Activated CD4-positive, alpha-beta T cell treated with anti-CD3 and anti-CD28 coated beads, Interleukin-2, amount 50 U/mL, for 16 hours (primary cell): Measurements from ENCODE around the gene POLR2J2.
"Not testable (repeated sequence)": the region's sequence is repeated elsewhere in the genome, so short reads cannot be mapped to it uniquely, and the experiment has no call there.

ENCODE experiments used
- DNase-seq: peaks from one replicate; pipeline ENCODE4 v3.0.0-alpha.2; 2020

The POLR2J2 gene

DNA sequence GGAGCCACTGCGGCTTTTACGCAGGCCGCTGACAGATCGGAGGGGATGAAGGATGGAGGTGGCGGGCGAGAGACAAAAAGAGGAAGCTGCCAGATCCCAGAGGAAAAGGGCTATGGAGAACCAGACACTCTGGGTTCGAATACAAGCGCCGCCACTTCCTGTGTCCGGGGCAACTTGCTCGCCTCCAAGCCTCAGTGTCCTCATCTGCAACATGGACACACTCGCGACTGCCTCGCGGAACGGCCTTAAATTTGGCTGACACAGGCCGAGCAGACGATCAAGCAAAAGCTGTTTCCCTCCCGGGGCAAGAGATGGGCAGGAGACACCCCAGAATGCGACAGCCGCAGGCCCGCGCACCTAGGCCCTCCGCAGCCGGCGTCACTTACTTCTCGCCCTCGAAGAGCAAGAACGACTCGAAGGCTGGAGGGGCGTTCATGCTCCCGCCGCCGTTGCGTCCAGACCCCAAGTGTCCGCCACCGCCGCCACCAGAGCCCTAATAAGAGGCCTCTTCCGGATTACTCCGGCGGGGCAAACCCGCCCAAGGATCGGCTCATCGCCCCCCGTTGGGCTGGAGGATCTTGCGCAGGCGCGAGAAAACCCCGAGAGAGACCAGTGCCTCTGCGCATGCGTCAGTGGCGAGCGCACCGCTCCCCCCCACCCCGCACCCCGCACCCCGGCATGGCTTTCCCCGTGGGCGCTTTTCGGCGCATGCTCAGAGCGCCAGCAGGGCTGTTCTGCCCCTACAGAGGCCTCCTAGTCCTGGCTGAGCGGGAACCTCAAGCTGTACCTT lies at the start of gene POLR2J2:
TSS of gene POLR2J2 (minus strand) at position 498 of the 790 bp plus-strand sequence. CDS start at position 436, 62 bp downstream.
- DNase-seq = not testable (repeated sequence)

DNA sequence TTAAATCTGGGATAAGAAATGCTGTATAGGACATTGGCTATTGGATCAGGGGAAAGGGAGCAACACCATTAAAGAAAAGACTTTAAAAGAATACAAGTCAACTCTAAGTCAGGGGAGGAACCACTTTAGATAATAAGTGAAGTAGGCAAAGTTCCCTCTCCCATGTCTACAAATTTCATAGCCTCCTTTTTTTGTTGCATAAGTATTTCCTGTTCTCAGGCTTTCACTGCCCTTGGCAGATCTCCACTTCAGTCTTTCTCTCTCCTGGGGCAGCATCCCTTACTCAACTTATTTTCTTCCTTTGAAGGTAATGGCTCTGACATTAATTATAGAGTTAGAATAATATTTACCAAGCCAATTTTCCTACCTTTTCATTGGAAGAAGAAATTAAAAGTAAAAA lies 47.0 kb upstream of the POLR2J2 start:
- DNase-seq = not testable (repeated sequence)

DNA sequence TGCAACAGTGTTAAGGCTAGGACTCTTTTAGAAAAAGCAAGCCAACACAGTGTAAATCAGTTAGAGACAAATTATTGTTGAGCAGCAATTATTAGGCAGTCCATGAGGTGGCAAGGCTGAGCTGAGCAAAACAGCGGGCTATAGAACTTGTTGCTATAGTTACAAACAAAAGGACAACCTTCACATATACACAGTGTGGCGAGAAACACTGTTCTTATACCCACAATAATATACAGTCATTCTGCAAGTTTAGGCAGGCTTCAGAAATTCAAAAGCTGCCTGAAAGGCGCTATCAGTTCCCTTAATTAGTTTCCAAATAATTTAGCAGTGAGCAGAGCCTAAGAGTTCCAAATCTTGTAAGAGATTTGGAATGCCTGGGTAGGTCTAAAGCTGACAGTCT lies 44.3 kb upstream of the POLR2J2 start:
- peak; percentile 47 for DNase-seq

DNA sequence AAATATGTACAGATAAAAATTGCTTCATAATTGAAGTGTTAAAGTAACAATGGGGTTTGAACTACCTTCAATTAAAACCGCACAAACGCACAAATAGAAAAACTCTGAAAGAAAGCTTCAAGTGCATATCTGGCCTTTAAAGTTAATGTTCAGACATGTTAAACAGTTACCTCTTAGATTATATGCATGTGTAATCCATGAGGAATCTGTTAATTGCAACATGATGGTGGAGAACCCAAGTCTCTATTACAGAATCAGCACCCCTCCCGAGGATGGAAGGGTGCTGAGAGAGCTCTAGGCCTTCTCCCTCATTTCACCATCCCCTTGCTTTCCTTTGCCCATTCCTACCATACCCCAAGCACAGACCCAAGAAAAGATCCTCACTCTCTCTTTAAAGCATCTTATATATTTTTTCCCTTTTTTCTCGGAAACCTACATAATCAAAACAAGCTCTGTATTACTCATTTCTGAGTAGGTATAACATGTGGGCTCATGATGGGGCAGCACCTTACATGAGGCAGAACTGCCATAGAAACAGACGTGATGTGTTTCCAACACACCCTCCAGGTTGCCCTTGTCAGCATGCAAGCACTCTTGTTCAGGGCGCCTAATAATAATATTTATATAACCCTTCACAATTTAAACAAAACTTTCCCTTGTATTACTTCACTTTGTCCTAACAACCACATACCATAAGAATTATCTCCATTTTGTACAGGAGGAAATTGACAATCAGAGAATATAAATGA lies 43.5 kb upstream of the POLR2J2 start:
- peak; percentile 69 for DNase-seq

DNA sequence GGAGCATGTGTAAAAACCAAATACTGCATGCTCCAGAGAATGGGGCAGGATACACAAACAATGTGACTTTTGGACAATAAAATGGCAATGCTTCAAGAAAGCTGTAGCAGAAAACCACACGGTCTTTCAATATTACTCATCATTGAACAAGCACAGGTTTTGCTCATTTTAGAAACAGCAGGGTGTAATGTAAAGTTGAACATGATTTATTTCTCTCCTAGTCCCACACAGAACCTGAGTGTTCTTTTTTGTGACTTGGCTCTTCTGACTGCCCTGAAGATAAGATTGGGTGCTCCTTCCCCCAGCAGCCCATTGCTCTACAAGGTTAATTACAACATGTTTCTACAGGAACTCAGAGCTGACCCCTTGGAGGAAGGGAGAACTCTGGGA lies 42.2 kb upstream of the POLR2J2 start:
- DNase-seq = not testable (repeated sequence)

DNA sequence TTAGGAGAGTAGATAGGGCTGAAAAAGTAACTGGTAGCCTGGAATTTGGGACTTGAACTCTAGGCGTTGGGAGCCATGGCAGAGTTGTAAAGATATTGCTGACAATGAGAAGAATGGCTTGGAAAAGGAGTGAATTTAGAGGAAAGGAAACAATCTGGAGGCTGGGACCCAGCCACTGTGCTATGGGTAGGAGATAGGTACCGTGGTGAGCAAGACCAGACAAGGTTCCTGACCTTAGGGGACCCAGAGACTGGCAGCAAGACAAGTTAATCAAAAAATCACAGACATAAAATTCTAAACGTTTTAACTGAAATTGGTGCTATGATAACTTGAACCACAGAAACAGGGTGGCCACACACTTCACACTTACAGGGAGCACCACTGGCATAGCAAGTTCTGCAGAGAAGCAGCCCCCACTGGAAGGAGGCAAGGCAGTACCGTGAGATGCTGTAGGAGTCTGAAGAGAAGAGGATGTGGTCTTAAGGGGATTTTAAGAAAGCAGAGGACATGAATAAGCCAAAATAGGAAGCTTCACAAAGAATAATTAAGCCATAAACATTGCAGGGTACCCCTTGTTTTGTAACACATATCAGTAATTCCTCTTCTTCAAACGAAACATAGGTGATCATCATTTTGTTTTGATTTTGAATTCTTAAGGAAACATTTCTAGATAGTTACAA lies 41.7 kb upstream of the POLR2J2 start:
- peak; percentile 78 for DNase-seq

DNA sequence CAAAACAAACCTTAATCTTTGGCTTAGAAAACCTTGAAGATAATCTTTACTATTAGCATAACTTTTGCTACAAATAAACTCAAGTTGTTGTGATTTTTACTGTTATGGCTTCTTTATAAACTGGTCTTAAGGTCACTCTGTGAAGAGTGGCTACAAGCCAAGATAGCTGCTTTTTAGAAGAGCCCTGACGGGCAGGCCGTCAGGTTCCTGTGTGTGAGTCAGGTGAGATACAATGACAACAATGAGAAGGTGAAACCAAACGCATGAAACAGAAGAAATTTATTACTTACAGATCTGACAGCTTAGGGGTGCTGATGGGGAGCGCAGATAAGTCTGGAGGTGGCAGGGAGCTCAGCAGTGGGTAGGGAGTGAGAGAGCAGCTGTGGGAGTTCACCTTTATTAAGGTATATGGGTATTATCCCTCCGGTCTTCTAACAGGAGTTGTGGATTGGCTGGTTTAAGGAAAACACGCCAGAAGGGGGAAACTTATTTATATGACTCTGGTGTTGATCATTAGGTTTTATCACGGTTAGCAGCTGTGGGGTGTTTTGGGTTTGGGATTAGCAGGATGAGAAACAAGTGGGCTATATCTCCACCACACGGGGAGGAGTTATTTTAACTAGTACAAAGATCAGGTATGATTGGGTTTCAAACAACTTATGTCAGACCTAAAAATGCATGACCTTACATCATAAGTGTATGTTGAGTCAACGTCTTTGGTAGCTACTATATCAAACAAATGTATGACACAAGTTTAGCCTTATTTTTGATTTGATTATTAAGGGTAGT lies 27.7 kb upstream of the POLR2J2 start:
- DNase-seq = not testable (repeated sequence)

DNA sequence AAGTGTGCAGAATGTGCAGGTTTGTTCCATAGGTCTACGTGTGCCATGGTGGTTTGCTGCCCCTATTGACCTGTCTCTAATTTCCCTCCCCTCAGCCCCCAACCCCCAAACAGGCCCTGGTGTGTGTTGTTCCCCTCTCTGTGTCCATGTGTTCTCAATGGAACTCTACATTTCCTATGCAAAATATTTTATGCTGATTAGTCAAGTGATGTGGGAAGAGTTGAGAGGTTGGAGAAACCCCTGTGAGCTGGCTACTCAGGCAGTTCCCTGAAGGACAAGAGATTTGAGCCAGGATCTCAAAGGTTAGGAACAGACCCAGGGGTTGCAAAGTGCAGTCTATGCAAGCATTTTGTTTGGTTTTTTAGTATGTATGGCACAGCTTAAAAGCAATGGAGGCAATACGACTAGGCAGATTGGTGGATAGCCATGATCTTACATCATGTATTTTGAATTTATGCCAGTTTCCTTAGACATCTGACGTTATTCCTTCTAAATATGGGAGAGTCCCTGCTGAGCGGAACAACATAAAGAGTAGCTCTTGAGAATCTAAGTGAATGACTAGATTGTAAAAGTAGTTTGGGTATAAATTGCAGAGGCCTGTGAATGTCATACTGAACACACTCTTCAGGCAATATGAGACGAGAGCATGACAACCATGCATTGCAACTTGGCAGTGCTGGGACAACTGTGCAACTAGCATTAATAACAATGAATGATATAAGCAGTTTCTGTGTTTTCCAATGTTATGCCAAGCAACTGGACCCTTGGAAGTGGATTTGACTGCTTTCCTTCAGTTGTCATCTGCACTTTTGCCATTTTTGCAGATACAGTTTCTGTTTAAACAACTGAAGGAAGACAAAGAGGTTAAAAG lies 26.4 kb upstream of the POLR2J2 start:
- DNase-seq = not testable (repeated sequence)

DNA sequence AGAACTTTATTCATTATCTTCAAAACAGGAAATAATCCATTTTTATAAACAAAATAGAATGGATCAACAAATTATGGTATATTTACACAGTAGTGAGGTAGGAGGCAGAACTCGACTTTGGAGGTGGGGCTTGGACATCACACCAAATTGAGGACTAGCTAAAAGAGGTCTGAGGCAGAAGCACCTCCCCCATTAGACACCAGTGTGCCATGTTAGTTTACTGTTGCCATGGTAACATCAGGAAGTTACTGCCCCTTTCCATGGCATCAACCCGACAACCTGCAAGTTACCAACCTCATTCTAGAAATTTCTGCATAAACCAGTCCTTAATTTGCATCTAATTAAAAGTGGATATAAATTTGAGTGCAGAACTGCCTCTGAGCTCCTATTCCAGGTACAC lies 24.5 kb upstream of the POLR2J2 start:
- not testable (repeated sequence) for DNase-seq

DNA sequence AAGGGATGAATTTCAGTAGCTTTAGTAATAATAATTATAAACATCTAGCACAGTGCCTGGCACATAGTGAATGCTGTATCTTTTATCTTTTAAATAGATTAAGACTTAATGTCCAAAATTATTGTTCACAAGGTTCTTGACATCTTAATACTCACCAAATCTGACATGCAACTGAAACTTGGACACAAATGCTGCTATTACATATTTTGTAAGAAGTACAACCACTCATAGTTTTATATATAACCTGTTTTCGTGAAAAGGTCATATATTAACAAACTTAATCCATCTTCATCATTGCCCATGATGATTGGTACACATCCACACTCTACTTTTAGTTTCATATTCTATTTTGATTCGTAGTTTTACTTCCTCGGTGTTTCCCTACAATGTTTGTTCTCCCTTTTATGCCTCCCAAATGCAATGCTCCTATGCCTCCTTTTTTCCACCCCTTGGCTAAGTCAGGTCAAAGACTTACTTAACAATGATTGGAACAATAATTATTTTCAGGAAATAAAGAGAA lies 23.6 kb upstream of the POLR2J2 start:
- DNase-seq = not testable (repeated sequence)

DNA sequence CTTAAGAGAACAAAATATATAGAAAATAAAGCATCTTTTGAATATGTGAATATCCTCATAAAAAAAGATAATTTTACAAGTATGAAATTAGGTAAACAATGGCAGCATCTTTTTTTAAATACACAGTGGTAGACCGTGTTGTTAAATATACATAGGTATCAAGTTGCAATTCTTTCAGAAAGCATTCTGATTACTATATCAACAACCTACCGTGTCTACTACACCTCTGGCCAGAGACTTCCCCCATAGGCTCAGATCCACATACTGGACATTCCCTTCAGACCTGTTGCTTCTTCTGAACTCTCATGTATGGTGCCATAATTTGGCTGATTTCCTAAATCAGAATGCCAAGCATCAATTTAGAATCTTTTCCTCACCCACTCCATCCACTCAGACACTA lies 22.5 kb upstream of the POLR2J2 start:
- not testable (repeated sequence) for DNase-seq

DNA sequence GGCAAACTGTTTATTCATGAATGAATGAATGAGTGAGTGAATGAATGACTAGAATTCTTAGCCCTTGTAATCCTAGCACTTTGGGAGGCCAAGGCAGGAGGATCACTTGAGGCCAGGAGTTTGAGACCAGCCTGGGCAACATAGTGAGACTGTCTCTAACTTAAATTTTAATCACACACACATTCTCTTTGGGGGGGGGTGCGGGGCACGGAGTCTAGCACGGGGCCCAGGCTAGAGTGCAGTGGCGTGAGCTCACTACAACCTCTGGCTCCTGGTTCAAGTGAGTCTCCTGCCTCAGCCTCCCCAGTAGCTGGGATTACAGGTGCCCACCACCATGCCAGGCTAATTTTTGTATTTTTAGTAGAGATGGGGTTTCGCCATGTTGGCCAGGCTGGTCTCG lies 19.1 kb upstream of the POLR2J2 start:
- not testable (repeated sequence) for DNase-seq

DNA sequence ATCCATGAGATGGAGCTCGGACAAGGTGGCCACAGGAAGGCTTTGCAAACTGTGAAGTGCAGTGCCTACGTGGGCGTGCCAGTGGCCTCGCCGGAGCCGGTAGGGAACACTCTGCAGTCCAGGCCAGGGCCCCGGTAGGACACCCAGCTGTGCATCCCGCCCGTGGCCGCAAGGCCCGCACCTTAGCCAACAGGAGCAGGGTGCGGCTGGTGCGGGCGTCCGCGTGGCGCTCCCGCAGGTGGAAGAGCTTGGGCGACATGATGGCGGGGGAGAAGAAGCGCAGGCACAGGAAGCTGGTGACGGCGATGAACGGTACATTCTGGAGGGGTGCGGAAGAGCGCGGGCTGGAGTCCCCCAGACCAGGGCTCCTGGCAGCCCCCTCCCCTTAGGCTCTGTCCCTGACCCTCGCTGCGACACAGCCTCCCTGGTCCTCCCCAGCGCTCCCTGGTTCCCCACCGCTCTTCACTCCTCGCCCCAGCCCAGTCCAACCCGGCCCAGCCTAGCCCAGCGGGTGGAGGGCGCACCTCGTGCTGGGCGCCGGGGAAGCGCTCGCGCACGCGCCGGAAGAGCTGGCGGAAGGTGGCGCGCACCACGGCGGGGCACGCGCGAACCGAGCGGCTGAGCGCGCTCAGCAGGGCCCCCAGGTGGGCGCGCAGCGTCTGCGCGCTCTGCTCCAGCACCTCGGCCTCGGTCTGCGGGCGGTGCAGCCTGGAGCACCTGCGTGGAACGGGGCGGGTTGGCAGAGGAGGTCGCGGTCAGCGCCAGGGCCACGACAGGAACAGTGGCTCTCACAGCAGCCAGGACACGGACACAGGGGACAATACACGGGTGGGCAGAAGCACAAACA lies 18.2 kb upstream of the POLR2J2 start:
- DNase-seq = not testable (repeated sequence)

DNA sequence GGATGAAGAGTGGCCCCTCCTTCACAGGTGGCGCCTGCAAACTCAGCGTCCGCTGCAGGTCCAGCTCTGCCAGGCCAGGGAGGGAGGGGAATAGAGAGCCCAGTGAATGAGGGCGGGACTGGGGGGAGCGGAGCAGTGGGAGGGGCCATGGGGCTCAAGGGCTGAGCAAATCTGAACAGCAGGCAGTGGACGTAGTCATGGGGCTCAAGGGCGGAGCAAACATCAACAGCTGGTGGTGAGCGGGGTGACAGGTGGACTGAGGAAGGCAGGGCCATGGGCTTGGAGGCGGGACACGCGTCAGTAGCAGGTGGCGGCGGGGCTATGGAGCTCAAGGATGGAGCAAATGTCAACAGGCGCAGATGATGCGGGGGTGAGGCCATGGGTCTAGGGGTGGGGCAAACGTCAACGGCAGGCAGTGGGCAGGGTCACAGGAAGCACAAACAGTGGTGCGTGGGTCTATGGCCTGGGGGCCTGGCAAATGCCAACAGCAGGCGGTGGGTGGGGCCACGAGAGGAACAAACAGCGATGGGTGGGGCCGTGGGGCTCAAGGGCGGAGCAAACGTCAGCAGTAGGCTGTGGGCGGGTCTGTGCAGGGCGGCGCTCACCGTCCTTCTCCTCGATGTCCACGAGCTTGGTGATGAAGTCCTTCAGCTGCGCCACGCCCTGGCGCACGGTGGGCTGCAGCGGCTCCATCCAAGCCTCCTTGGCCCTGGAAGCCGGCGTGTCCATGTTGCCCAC lies 17.0 kb upstream of the POLR2J2 start:
- not testable (repeated sequence) for DNase-seq

DNA sequence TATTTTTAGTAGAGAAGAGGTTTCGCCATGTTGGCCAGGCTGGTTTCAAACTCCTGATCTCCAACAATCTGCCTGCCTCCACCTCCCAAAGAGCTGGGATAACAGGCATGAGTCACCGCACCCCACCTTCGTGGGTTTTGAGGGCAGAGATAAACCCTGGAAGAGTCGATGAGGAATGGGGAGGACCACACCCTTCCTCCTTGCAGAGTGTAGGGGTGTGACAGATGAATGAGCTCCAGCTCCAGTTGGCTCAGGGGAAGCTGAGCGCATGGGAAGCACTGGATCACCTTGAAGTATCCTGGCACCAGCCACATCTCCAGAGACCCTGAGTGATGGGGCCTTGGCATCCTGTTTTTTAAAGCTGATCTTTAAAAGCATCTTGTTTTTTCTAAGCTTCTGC lies 11.1 kb upstream of the POLR2J2 start:
- not testable (repeated sequence) for DNase-seq

DNA sequence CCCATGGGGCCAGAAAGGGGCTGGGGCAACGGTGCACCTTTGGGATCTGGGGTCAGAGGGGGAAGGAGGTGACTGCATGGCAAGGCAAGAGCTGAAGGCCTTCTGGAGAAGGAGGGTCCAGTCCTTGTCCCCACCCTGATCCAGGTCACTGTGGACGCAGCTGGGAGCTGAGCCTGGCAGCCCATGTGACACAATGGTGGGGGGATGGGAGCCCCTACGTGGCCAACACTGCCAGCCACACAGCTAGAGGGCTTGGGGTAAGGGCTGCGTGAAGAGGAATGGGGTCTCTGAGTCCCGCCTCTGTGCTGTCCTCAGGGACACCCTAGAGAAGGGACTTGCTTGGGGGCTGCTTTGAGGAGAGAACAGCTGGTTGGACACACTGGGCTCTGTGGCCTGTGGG lies 9.3 kb upstream of the POLR2J2 start:
- not testable (repeated sequence) for DNase-seq

DNA sequence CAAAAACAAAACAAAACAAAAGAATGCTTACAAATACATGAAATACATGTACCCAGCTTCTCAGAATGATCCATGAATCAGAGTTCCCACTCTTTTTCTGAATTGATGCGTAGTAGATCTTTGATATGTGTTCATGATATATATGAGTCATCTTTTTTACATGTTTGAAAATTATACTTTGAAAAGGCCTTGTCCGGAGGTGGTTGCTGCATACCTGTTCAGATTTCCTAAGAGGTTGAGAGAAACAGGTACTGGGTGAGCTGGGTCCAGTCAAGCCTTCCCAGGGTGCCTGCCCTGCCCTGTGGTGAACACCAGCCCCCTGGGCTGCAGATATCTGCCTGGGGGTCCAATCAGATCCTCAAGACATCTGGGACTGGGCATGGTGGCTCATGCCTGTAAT lies 4.1 kb upstream of the POLR2J2 start:
- DNase-seq = not testable (repeated sequence)

DNA sequence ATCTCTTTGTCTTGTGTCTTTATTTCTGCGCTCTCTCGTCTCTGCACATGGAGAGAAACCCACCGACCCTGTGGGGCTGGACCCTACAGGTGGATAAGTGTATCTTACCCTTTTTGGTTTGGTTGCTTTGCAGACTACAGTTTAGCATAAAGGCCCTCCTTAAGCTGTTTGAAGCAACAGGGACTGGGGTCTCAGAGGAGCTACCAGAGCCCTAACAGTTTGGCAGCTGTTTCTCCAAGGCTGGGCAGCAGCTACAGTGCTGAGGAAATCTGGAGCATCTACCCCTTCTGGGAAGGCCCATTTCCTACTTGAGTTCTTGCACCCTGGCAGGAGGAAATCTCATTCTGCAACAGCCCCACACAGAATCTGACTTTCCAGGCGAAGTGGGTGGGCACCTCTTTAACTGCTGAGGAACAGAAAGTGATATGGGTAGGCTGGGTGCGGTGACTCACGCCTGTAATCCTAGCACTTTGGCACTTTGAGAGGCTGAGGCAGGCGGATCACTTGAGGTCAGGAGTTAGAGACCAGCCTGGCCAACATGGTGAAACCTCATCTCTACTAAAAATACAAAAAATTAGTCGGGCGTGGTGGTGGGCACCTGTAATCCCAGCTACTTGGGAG lies 2.1 kb upstream of the POLR2J2 start:
- not testable (repeated sequence) for DNase-seq

DNA sequence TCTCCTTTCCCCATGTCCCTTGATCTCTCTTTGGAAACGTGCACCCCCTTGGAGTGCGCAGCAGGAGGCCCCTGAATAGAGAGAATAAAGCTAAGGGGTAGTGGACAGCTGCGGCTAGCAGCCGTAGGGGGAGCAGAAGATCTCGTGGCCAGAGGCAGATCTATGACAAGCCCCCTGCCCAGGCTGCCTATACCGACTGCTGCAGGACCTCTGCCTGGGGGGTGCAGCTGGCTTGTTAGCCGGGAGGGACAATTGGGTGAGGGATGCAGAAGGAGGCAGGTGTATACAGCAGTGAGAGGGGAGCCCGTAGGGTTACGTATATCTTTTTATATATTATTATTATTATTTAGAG lies 469 bp upstream of the POLR2J2 start:
- not testable (repeated sequence) for DNase-seq
